HepG2 (cell line): ENCODE measurements around the gene SULT2B1. TPM values are rescaled to one million over a fixed set of nuclear protein-coding genes. Genes with fewer than 3 reads are reported as not detected.

Experiments
- ATF7 ChIP-seq, 2 experiments: fragments of 450-650 bp in 1 of 2; sonication (generic) in 1 of 2; formaldehyde crosslinking in 1 of 2; IDR thresholded peaks; 2 replicates each; pipeline versions ENCODE4 v1.4.0 to v1.6.1; 2016 to 2020; ENCODE audit warnings: antibody characterized with exemption in 1 of 2, mild to moderate bottlenecking in 1 of 2, missing genetic modification reagents in 1 of 2
- CREB1 ChIP-seq, 2 experiments: fragments of 450-650 bp in 1 of 2; IDR thresholded peaks; 2 replicates each; pipeline ENCODE4 v1.6.1; 2016 to 2017; ENCODE audit warnings: control low read depth in 1 of 2, mild to moderate bottlenecking in 1 of 2, missing compliant biosample characterization in 1 of 2, missing genetic modification characterization in 1 of 2
- DNMT3B ChIP-seq: conservative IDR thresholded peaks from 2 replicates; pipeline ENCODE4 v1.6.1; 2016; ENCODE audit warnings: missing biosample characterization, control low read depth
- KMT2A ChIP-seq: sonication (generic); formaldehyde crosslinking; IDR thresholded peaks from 2 replicates; pipeline ENCODE4 v1.4.0; 2020; ENCODE audit warnings: missing genetic modification reagents
- MAFF ChIP-seq: IDR thresholded peaks from 2 replicates; pipeline ENCODE4 v1.6.1; 2011; ENCODE audit warnings: low read depth, low read length, improper control_type of control experiment
- NR3C1 ChIP-seq: sonication (generic); formaldehyde crosslinking; IDR thresholded peaks from 2 replicates; pipeline ENCODE4 v1.4.0; 2020; ENCODE audit warnings: missing genetic modification reagents
- ONECUT2 ChIP-seq: sonication (generic); formaldehyde crosslinking; IDR thresholded peaks from 2 replicates; pipeline ENCODE4 v1.4.0; 2020; ENCODE audit warnings: missing genetic modification reagents
- PCBP1 ChIP-seq: fragments of 200-400 bp; formaldehyde crosslinking; IDR thresholded peaks from 2 replicates; pipeline ENCODE4 v1.6.1; 2017; ENCODE audit warnings: mild to moderate bottlenecking, low read depth, low read length, borderline replicate concordance
- POGK ChIP-seq: sonication (generic); formaldehyde crosslinking; conservative IDR thresholded peaks from 2 replicates; pipeline ENCODE4 v1.8.0; 2022; ENCODE audit warnings: mild to moderate bottlenecking, moderate library complexity, missing genetic modification reagents
- RELA ChIP-seq: sonication (generic); formaldehyde crosslinking; IDR thresholded peaks from 2 replicates; pipeline ENCODE4 v1.4.0; 2020; ENCODE audit warnings: missing genetic modification reagents
- TCF7 ChIP-seq: sonication (generic); IDR thresholded peaks from 2 replicates; pipeline ENCODE4 v1.6.1; 2016; ENCODE audit warnings: antibody characterized with exemption, low read depth
- ZNF124 ChIP-seq: sonication (generic); formaldehyde crosslinking; IDR thresholded peaks from 2 replicates; pipeline ENCODE4 v1.4.0; 2020; ENCODE audit warnings: missing genetic modification reagents
- ZNF430 ChIP-seq: sonication (generic); formaldehyde crosslinking; IDR thresholded peaks from 2 replicates; pipeline ENCODE4 v1.9.0; 2021; ENCODE audit warnings: mild to moderate bottlenecking, missing genetic modification reagents
- ZNF530 ChIP-seq: sonication (generic); formaldehyde crosslinking; IDR thresholded peaks from 2 replicates; pipeline ENCODE4 v1.5.0; 2020; ENCODE audit warnings: low read depth, mild to moderate bottlenecking, missing genetic modification reagents
- ZNF615 ChIP-seq: sonication (generic); formaldehyde crosslinking; IDR thresholded peaks from 2 replicates; pipeline ENCODE4 v1.5.0; 2020; ENCODE audit warnings: mild to moderate bottlenecking, missing genetic modification reagents, borderline replicate concordance
- polyA plus RNA-seq, 8 experiments: library from polyadenylated mRNA; depleted of rRNA in 3 of 8; stranded (reverse) in 7 of 8; unstranded in 1 of 8; fragments of >200 nt; fragmentation: Illumina TruSeq in 4 of 8; extraction: Trizol in 4 of 8; gene quantifications; 2 replicates each; pipeline versions ENCODE4 v1.2.1 to v1.2.3, GENCODE V29; 2011 to 2016; ENCODE audit warnings: low read depth in 4 of 8, missing spikeins in 1 of 8, mixed read lengths in 1 of 8; ENCODE audit not compliant: insufficient read depth in 1 of 8
- total RNA-seq, 5 experiments: library from RNA; depleted of rRNA; stranded (reverse); fragments of >200 nt; fragmentation: Illumina TruSeq; extraction: Trizol; gene quantifications; 2 replicates each; pipeline ENCODE4 v1.2.3, GENCODE V29; 2016; ENCODE audit warnings: low read depth in 1 of 5
- TF ChIP-seq, protein P1 (sequence below): sonication (generic); formaldehyde crosslinking; IDR thresholded peaks from 2 replicates; pipeline ENCODE4 v1.5.1; 2020; ENCODE audit warnings: missing genetic modification reagents, mild to moderate bottlenecking, borderline replicate concordance
- TF ChIP-seq, protein P2 (sequence below): sonication (generic); formaldehyde crosslinking; IDR thresholded peaks from 2 replicates; pipeline ENCODE4 v1.4.0; 2020; ENCODE audit warnings: missing genetic modification reagents
- TF ChIP-seq, protein P3 (sequence below): IDR thresholded peaks from 2 replicates; pipeline ENCODE4 v1.6.1; 2016; ENCODE audit warnings: low read depth, control low read depth
- TF ChIP-seq, protein P4 (sequence below): IDR thresholded peaks from 2 replicates; pipeline ENCODE4 v1.6.1; 2016; ENCODE audit warnings: low read depth

SULT2B1 gene
- total and polyA plus RNA-seq, 2 of the 13 experiments (the other 11 are each of a cell fraction or from before 2014, with no cell fraction given), result 0.13 TPM; not detected in 1

DNA sequence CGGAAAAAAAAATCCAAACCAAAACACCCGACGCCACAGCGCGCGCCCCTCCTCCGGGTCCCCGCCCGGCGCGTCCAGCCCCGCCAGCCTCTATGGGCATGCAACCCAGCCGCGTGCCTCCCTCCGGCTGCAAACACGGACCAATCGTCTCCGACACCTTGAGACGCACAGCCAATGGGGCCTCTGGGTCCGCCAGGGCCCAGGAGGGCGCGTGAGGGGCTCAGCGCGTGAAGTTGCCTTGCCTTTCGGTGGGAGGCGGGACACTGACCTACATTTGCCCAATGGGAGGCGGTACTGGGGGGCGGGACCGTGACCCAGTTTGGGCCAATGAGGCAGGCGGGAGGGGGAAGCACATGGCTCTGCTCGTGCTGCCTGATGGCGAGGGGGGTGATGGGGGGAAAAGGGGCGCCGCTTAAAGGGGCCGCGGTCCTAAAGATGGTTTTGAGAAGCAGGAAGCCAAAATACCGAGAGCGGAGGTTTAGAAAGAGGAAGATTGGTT lies 85.5 kb downstream of the SULT2B1 start (continued):
- TF ChIP-seq, protein P1, sequence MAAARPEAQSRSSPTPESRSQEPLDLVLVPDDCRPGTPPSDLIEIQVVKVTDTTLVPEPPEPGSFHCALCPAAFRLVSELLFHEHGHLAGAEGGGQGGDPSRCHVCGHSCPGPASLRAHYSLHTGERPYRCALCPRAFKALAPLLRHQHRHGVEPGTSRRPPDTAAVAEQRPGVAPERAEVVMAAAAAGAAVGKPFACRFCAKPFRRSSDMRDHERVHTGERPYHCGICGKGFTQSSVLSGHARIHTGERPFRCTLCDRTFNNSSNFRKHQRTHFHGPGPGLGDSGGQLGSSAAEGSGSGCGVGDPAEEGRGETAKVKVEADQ (CRISPR knock-in tag), result peak; percentile 39; the same call in 1 of the 2 replicates
- TF ChIP-seq MAFF (no peak), ZNF615 (CRISPR knock-in tag) (no peak), ZNF530 (CRISPR knock-in tag) (no peak), ATF7 (IDR thresholded peaks at IDR 0.05) (no peak), ATF7 (CRISPR knock-in tag; IDR thresholded peaks at IDR 0.05) (no peak; the same call in 1 of the 2 replicates), TCF7 (no peak), DNMT3B (CRISPR knock-in tag) (0 out of 2 replicates have a peak, but pooled peaks have one; percentile 47), KMT2A (no peak), PCBP1 (no peak), ONECUT2 (no peak), ZNF430 (CRISPR knock-in tag) (peak; percentile 81), POGK (CRISPR knock-in tag) (0 out of 2 replicates have a peak, but pooled peaks have one; percentile 28), CREB1 (IDR thresholded peaks at IDR 0.05) (peak; percentile 70), CREB1 (CRISPR knock-in tag; IDR thresholded peaks at IDR 0.05) (peak; percentile 77), RELA (CRISPR knock-in tag) (no peak), NR3C1 (no peak), ZNF124 (no peak)
- TF ChIP-seq, protein P2, sequence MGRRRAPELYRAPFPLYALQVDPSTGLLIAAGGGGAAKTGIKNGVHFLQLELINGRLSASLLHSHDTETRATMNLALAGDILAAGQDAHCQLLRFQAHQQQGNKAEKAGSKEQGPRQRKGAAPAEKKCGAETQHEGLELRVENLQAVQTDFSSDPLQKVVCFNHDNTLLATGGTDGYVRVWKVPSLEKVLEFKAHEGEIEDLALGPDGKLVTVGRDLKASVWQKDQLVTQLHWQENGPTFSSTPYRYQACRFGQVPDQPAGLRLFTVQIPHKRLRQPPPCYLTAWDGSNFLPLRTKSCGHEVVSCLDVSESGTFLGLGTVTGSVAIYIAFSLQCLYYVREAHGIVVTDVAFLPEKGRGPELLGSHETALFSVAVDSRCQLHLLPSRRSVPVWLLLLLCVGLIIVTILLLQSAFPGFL (CRISPR knock-in tag), result no peak
- TF ChIP-seq, protein P3, sequence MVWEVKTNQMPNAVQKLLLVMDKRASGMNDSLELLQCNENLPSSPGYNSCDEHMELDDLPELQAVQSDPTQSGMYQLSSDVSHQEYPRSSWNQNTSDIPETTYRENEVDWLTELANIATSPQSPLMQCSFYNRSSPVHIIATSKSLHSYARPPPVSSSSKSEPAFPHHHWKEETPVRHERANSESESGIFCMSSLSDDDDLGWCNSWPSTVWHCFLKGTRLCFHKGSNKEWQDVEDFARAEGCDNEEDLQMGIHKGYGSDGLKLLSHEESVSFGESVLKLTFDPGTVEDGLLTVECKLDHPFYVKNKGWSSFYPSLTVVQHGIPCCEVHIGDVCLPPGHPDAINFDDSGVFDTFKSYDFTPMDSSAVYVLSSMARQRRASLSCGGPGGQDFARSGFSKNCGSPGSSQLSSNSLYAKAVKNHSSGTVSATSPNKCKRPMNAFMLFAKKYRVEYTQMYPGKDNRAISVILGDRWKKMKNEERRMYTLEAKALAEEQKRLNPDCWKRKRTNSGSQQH, result no peak; the same call in 1 of the 2 replicates
- TF ChIP-seq, protein P4, sequence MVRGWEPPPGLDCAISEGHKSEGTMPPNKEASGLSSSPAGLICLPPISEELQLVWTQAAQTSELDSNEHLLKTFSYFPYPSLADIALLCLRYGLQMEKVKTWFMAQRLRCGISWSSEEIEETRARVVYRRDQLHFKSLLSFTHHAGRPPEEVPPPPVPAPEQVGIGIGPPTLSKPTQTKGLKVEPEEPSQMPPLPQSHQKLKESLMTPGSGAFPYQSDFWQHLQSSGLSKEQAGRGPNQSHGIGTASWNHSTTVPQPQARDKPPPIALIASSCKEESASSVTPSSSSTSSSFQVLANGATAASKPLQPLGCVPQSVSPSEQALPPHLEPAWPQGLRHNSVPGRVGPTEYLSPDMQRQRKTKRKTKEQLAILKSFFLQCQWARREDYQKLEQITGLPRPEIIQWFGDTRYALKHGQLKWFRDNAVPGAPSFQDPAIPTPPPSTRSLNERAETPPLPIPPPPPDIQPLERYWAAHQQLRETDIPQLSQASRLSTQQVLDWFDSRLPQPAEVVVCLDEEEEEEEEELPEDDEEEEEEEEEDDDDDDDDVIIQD, result no peak
